Endodermal cell (in vitro differentiated cells): Measurements from ENCODE around the gene DCXR. TPM values are rescaled to one million over a fixed set of nuclear protein-coding genes. Genes with fewer than 3 reads are reported as not detected.

Experiments
- DNase-seq: peaks from one replicate; pipeline ENCODE4 v3.0.0-alpha.2; 2017
- H3K27ac ChIP-seq: 2 replicates; pipeline ENCODE4 v1.5.1; 2013; ENCODE audit warnings: mild to moderate bottlenecking, low read depth, low read length, moderate library complexity
- H3K27me3 ChIP-seq: 2 replicates; pipeline ENCODE4 v1.6.1; 2013; ENCODE audit warnings: mild to moderate bottlenecking, low read length, moderate library complexity; ENCODE audit not compliant: insufficient read depth, control insufficient read depth, poor library complexity, severe bottlenecking
- H3K36me3 ChIP-seq: 2 replicates; pipeline ENCODE4 v1.7.0; 2013; ENCODE audit warnings: mild to moderate bottlenecking, low read length, moderate library complexity; ENCODE audit not compliant: control insufficient read depth, insufficient read depth
- H3K4me1 ChIP-seq: one replicate; pipeline ENCODE4 v1.7.0; 2013; ENCODE audit warnings: low read length; ENCODE audit not compliant: control insufficient read depth, insufficient read depth
- H3K4me3 ChIP-seq: 2 replicates; pipeline ENCODE4 v1.5.1; 2013; ENCODE audit warnings: mild to moderate bottlenecking, low read length, moderate library complexity
- H3K9ac ChIP-seq: 2 replicates; pipeline ENCODE4 v1.6.1; 2013; ENCODE audit warnings: mild to moderate bottlenecking, low read length, moderate library complexity; ENCODE audit not compliant: poor library complexity, severe bottlenecking; ENCODE audit errors: extremely low read depth
- H3K9me3 ChIP-seq: 2 replicates; pipeline ENCODE4 v1.6.1; 2013; ENCODE audit warnings: mild to moderate bottlenecking, low read length, moderate library complexity; ENCODE audit not compliant: control insufficient read depth
- H3K27ac Mint-ChIP-seq: 2 replicates; pipeline ENCODE4 v1.8.0; 2020; ENCODE audit warnings: mixed read lengths
- H3K27me3 Mint-ChIP-seq: 2 replicates; pipeline ENCODE4 v1.8.0; 2021; ENCODE audit warnings: mild to moderate bottlenecking, mixed read lengths; ENCODE audit not compliant: insufficient read depth
- H3K36me3 Mint-ChIP-seq: 2 replicates; pipeline ENCODE4 v1.8.0; 2020; ENCODE audit warnings: low read depth, mixed read lengths
- H3K4me1 Mint-ChIP-seq: 2 replicates; pipeline ENCODE4 v1.8.0; 2020; ENCODE audit warnings: mixed read lengths
- H3K4me3 Mint-ChIP-seq: 2 replicates; pipeline ENCODE4 v1.8.0; 2020; ENCODE audit warnings: mild to moderate bottlenecking, moderate library complexity, mixed read lengths
- H3K9me3 Mint-ChIP-seq: 2 replicates; pipeline ENCODE4 v1.8.0; 2020; ENCODE audit warnings: mild to moderate bottlenecking, mixed read lengths
- CTCF ChIP-seq: fragments of 200-600 bp; sonication (generic); conservative IDR thresholded peaks from 2 replicates; pipeline ENCODE4 v1.5.0; 2021; ENCODE audit warnings: antibody characterized with exemption, mild to moderate bottlenecking
- WGBS, 2 experiments: methylation state at CpG; one replicate each; pipeline versions ENCODE4 v1.1.5 to v1.1.7; 2013; ENCODE audit warnings: missing lambda C conversion rate in 2 of 2, mixed read lengths in 1 of 2; ENCODE audit not compliant: insufficient coverage in 1 of 2, insufficient read length in 1 of 2; 5-methylcytosine and 5-hydroxymethylcytosine counted together
- total RNA-seq, 2 donors: library from RNA; stranded (reverse); fragmentation: NEBNext Ultra II Directional in 1 of 2; extraction: Animal tissue kit (Norgen Biotek cat#: 25700) in 1 of 2; gene quantifications; 2 replicates in 1 of 2; 3 replicates in 1 of 2; pipeline ENCODE4 v1.2.1, GENCODE V29; 2021

The DCXR gene
- total RNA-seq, 2 donors from 2014 or later = 73.8 to 83.6 TPM

GRCh38 chr17:82007495-82008257, 29.8 kb downstream of the DCXR start:
- no peaks in the 10 kb centered on the region for H3K4me1 ChIP-seq
- Mint-ChIP-seq H3K36me3 (no peaks in the 10 kb centered on the region), H3K27me3 (no peaks in the 10 kb centered on the region), H3K4me1 (no peaks in the 10 kb centered on the region), H3K27ac (no peak overlapping the region), H3K4me3 (no peak overlapping the region), H3K9me3 (no peaks in the 10 kb centered on the region)
- no peak for DNase-seq
- H3K36me3 ChIP-seq = no peaks in the 10 kb centered on the region
- WGBS, 2 experiments = 94 to 95% methylated on average over 9 to 30 of the region's 30 CpGs
- no peaks in the 10 kb centered on the region for H3K27me3 ChIP-seq
- H3K27ac ChIP-seq = peak overlapping the region; percentile 10
- H3K4me3 ChIP-seq = no peak overlapping the region
- H3K9me3 ChIP-seq = no peaks in the 10 kb centered on the region
- no peak overlapping the region for H3K9ac ChIP-seq
- peak; percentile 37 for TF ChIP-seq CTCF

GRCh38 chr17:82007228-82007494, 30.3 kb downstream of the DCXR start:
- 91 to 96% methylated on average over 5 to 6 of the region's 6 CpGs for WGBS, 2 experiments
- H3K27me3 ChIP-seq = no peaks in the 10 kb centered on the region
- H3K9me3 ChIP-seq = no peaks in the 10 kb centered on the region
- Mint-ChIP-seq H3K27ac (no peak overlapping the region), H3K4me1 (no peaks in the 10 kb centered on the region), H3K27me3 (no peaks in the 10 kb centered on the region), H3K9me3 (no peaks in the 10 kb centered on the region), H3K4me3 (no peak overlapping the region), H3K36me3 (no peaks in the 10 kb centered on the region)
- H3K9ac ChIP-seq = no peak overlapping the region
- H3K4me1 ChIP-seq = no peaks in the 10 kb centered on the region
- no peak overlapping the region for H3K27ac ChIP-seq
- no peak for TF ChIP-seq CTCF
- DNase-seq = no peak
- H3K4me3 ChIP-seq = no peak overlapping the region
- H3K36me3 ChIP-seq = no peaks in the 10 kb centered on the region

GRCh38 chr17:82006468-82007227, 30.8 kb downstream of the DCXR start:
- DNase-seq = no peak
- Mint-ChIP-seq H3K27me3 (no peaks in the 10 kb centered on the region), H3K36me3 (no peaks in the 10 kb centered on the region), H3K27ac (no peak overlapping the region), H3K4me1 (no peaks in the 10 kb centered on the region), H3K4me3 (no peak overlapping the region), H3K9me3 (no peaks in the 10 kb centered on the region)
- no peaks in the 10 kb centered on the region for H3K9me3 ChIP-seq
- no peak overlapping the region for H3K9ac ChIP-seq
- no peak overlapping the region for H3K4me3 ChIP-seq
- H3K27ac ChIP-seq = no peak overlapping the region
- no peak for TF ChIP-seq CTCF
- no peaks in the 10 kb centered on the region for H3K36me3 ChIP-seq
- H3K27me3 ChIP-seq = no peaks in the 10 kb centered on the region
- H3K4me1 ChIP-seq = no peaks in the 10 kb centered on the region
- 89 to 98% methylated on average over 11 to 24 of the region's 24 CpGs for WGBS, 2 experiments
